ENCODE measurements around the gene C16orf86.

Gene C16orf86

GRCh38 chr16:67663151-67663876 lies 3.3 kb upstream of the C16orf86 start:
- no peaks in the 10 kb centered on the region for H3K36me3 ChIP-seq (ENCODE audit: insufficient read depth, low read length)
- H3K4me1 ChIP-seq (ENCODE audit: control insufficient read depth, insufficient read depth, low read length): peaks cover 27% of the 10 kb centered on the region
- H3K27me3 ChIP-seq (ENCODE audit: control insufficient read depth, insufficient read depth, low read length): no peaks in the 10 kb centered on the region
- no peak overlapping the region for H3K4me3 ChIP-seq (ENCODE audit: low read length)
- no peak overlapping the region for H3K9ac ChIP-seq (ENCODE audit: low read depth, low read length)
- no peak overlapping the region for H3K4me2 ChIP-seq (ENCODE audit: low read length)
- H3K9me3 ChIP-seq (replicated peaks; ENCODE audit: low read length): no peaks in the 10 kb centered on the region

- H3K9me3 ChIP-seq (replicated peaks; ENCODE audit: low read length): no peaks in the 10 kb centered on the region
- no peak overlapping the region for H3K4me3 ChIP-seq (ENCODE audit: low read length)
- peaks cover 26% of the 10 kb centered on the region for H3K4me1 ChIP-seq (ENCODE audit: control insufficient read depth, insufficient read depth, low read length)
- H3K4me2 ChIP-seq (ENCODE audit: low read length): no peak overlapping the region
- H3K36me3 ChIP-seq (ENCODE audit: insufficient read depth, low read length): no peaks in the 10 kb centered on the region
- H3K9ac ChIP-seq (ENCODE audit: low read depth, low read length): no peak overlapping the region
- H3K27me3 ChIP-seq (ENCODE audit: control insufficient read depth, insufficient read depth, low read length): no peaks in the 10 kb centered on the region
Observed at GRCh38 chr16:67663877-67664222, 2.8 kb upstream of the C16orf86 start.

DNA sequence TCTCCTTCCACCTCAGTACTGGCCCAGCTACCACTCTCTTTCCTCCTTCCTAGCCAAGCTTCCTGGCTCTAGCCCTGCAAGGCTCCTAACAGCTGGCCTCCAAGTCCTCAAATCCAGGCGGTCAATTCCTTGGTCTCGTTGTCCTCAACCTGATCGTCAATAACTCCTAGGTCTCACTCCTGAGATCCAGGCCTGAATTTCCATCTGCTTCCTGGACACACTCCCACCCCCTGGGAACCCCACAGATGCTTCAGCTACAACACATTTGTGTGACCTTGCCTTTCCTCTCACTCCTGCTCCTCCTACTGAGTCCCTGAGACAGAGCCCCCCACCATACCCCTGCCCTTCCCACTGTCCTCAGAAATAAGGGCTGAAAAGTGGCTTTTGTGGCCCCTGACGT lies 2.4 kb upstream of the C16orf86 start:
- no peak overlapping the region for H3K9ac ChIP-seq (ENCODE audit: low read depth, low read length)
- peaks cover 22% of the 10 kb centered on the region for H3K4me1 ChIP-seq (ENCODE audit: control insufficient read depth, insufficient read depth, low read length)

GRCh38 chr16:67664871-67665270 lies 1.7 kb upstream of the C16orf86 start:
- Histone ChIP-seq H3K4me3 (ENCODE audit: low read length) (no peak overlapping the region), H3K9me3 (replicated peaks; ENCODE audit: low read length) (no peaks in the 10 kb centered on the region), H3K4me2 (ENCODE audit: low read length) (no peak overlapping the region), H3K4me1 (ENCODE audit: control insufficient read depth, insufficient read depth, low read length) (peaks cover 19% of the 10 kb centered on the region), H3K27me3 (ENCODE audit: control insufficient read depth, insufficient read depth, low read length) (no peaks in the 10 kb centered on the region), H3K9ac (ENCODE audit: low read depth, low read length) (no peak overlapping the region), H3K36me3 (ENCODE audit: insufficient read depth, low read length) (no peaks in the 10 kb centered on the region)

More for the DNA sequence above, 2.4 kb upstream of the C16orf86 start:
- Histone ChIP-seq H3K4me3 (ENCODE audit: low read length) (no peak overlapping the region), H3K27me3 (ENCODE audit: control insufficient read depth, insufficient read depth, low read length) (no peaks in the 10 kb centered on the region), H3K36me3 (ENCODE audit: insufficient read depth, low read length) (no peaks in the 10 kb centered on the region), H3K4me2 (ENCODE audit: low read length) (no peak overlapping the region), H3K9me3 (replicated peaks; ENCODE audit: low read length) (no peaks in the 10 kb centered on the region)

GRCh38 chr16:67665598-67665997 lies 1.0 kb upstream of the C16orf86 start:
- no peaks in the 10 kb centered on the region for H3K36me3 ChIP-seq (ENCODE audit: insufficient read depth, low read length)
- H3K4me3 ChIP-seq (ENCODE audit: low read length): peak overlapping the region; percentile 78
- H3K4me2 ChIP-seq (ENCODE audit: low read length): peak overlapping the region; percentile 95
- H3K4me1 ChIP-seq (ENCODE audit: control insufficient read depth, insufficient read depth, low read length): peaks cover 19% of the 10 kb centered on the region
- H3K9ac ChIP-seq (ENCODE audit: low read depth, low read length): peak overlapping the region; percentile 84
- H3K9me3 ChIP-seq (replicated peaks; ENCODE audit: low read length): no peaks in the 10 kb centered on the region
- H3K27me3 ChIP-seq (ENCODE audit: control insufficient read depth, insufficient read depth, low read length): no peaks in the 10 kb centered on the region

GRCh38 chr16:67666032-67666551 lies 522 bp upstream of the C16orf86 start:
- H3K36me3 ChIP-seq (ENCODE audit: insufficient read depth, low read length): no peaks in the 10 kb centered on the region
- peak overlapping the region; percentile 78 for H3K4me3 ChIP-seq (ENCODE audit: low read length)
- H3K9ac ChIP-seq (ENCODE audit: low read depth, low read length): peak overlapping the region; percentile 84
- no peaks in the 10 kb centered on the region for H3K9me3 ChIP-seq (replicated peaks; ENCODE audit: low read length)
- H3K4me2 ChIP-seq (ENCODE audit: low read length): peak overlapping the region; percentile 95
- no peaks in the 10 kb centered on the region for H3K27me3 ChIP-seq (ENCODE audit: control insufficient read depth, insufficient read depth, low read length)
- H3K4me1 ChIP-seq (ENCODE audit: control insufficient read depth, insufficient read depth, low read length): peaks cover 19% of the 10 kb centered on the region

DNA sequence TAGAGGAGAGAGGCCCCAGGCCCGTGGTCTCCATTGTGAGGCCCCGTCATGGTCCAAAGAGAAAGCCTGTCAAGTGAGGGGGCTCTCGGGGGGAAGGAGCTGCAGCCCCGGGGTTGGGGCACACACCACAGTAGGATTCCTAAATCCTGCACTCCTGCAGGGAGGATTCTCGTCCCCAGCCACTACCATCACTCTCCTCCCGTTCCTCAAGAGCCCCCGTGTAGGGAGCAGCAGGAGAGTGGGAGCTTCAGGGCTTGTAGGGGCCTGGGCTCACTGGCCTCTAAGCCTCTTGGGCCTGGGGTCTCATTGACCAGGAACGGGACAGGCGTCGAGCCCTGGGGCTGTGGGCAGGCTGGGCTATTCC lies 821 bp downstream of the C16orf86 start:
- Histone ChIP-seq H3K27me3 (ENCODE audit: control insufficient read depth, insufficient read depth, low read length) (no peaks in the 10 kb centered on the region), H3K4me1 (ENCODE audit: control insufficient read depth, insufficient read depth, low read length) (peaks cover 19% of the 10 kb centered on the region), H3K36me3 (ENCODE audit: insufficient read depth, low read length) (no peaks in the 10 kb centered on the region), H3K9ac (ENCODE audit: low read depth, low read length) (peak overlapping the region; percentile 84), H3K9me3 (replicated peaks; ENCODE audit: low read length) (no peaks in the 10 kb centered on the region), H3K4me2 (ENCODE audit: low read length) (peak overlapping the region; percentile 95), H3K4me3 (ENCODE audit: low read length) (peak overlapping the region; percentile 78)

- peak overlapping the region; percentile 84 for H3K9ac ChIP-seq (ENCODE audit: low read depth, low read length)
- no peaks in the 10 kb centered on the region for H3K36me3 ChIP-seq (ENCODE audit: insufficient read depth, low read length)
- peaks cover 22% of the 10 kb centered on the region for H3K4me1 ChIP-seq (ENCODE audit: control insufficient read depth, insufficient read depth, low read length)
- H3K27me3 ChIP-seq (ENCODE audit: control insufficient read depth, insufficient read depth, low read length): no peaks in the 10 kb centered on the region
- peak overlapping the region; percentile 95 for H3K4me2 ChIP-seq (ENCODE audit: low read length)
- H3K4me3 ChIP-seq (ENCODE audit: low read length): peak overlapping the region; percentile 42
- no peaks in the 10 kb centered on the region for H3K9me3 ChIP-seq (replicated peaks; ENCODE audit: low read length)
Observed at GRCh38 chr16:67667817-67668494, 1.3 kb downstream of the C16orf86 start.

DNA sequence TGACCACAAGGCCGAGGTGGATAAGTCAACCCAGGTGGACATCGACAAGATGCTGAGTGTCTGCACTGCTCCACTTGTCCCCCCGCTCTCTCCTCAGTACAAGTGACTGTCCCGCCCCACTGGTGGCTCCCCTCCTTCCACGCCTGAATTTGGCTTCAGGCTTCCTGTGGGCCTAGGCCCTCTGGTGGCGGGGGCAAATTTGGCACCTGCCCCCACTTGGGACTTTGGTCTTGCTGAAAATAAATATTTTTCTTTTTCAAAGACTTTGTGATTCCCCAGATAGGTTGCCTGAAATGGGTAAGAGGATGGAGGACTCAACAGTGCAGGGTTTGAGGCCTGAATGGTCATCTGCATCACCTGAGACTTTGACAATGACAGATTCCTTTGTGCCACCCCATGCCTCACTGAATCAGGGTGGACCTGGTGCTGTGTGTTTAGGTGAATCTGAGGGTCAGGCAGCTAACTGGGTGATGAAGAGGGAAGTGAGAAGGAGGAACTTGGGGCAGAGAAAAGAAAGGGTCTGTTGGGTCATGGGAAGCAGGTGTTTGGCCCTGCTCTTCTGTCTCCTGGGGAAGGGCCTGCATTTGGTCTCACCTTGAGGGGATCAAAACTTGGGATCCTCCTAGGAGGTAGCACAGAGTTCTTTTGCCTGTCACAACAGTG lies 2.0 kb downstream of the C16orf86 start:
- H3K4me1 ChIP-seq (ENCODE audit: control insufficient read depth, insufficient read depth, low read length): peaks cover 28% of the 10 kb centered on the region
- H3K27me3 ChIP-seq (ENCODE audit: control insufficient read depth, insufficient read depth, low read length): no peaks in the 10 kb centered on the region
- H3K4me2 ChIP-seq (ENCODE audit: low read length): no peak overlapping the region
- no peaks in the 10 kb centered on the region for H3K9me3 ChIP-seq (replicated peaks; ENCODE audit: low read length)
- H3K4me3 ChIP-seq (ENCODE audit: low read length): no peak overlapping the region
- no peak overlapping the region for H3K9ac ChIP-seq (ENCODE audit: low read depth, low read length)
- H3K36me3 ChIP-seq (ENCODE audit: insufficient read depth, low read length): no peaks in the 10 kb centered on the region

GRCh38 chr16:67669499-67670101 lies 3.0 kb downstream of the C16orf86 start:
- no peaks in the 10 kb centered on the region for H3K9me3 ChIP-seq (replicated peaks; ENCODE audit: low read length)
- H3K36me3 ChIP-seq (ENCODE audit: insufficient read depth, low read length): no peaks in the 10 kb centered on the region
- no peak overlapping the region for H3K4me2 ChIP-seq (ENCODE audit: low read length)
- H3K4me1 ChIP-seq (ENCODE audit: control insufficient read depth, insufficient read depth, low read length): peaks cover 34% of the 10 kb centered on the region
- no peak overlapping the region for H3K4me3 ChIP-seq (ENCODE audit: low read length)
- no peak overlapping the region for H3K9ac ChIP-seq (ENCODE audit: low read depth, low read length)
- H3K27me3 ChIP-seq (ENCODE audit: control insufficient read depth, insufficient read depth, low read length): no peaks in the 10 kb centered on the region

DNA sequence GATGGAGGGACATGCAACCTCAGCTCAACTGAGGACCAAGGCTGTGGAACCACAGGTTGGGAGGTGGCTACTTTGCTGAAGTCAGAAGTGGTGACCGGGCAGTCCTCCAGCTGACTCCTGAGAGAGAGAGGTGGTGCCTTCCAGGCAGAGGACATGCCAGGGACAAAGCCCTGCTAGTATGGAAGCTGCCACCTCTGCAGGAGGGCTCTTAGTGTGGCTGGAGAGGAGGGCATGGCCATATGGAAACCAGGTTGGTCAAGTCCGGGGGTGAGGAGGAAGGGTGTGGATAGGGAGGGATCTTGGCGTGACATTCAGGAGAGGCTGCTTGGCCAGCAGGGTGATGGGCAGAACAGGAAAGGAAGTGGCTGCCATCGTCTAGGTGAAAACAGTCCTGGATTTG lies 5.7 kb downstream of the C16orf86 start:
- H3K4me2 ChIP-seq (ENCODE audit: low read length): no peak overlapping the region
- H3K36me3 ChIP-seq (ENCODE audit: insufficient read depth, low read length): peaks cover 6% of the 10 kb centered on the region
- H3K4me3 ChIP-seq (ENCODE audit: low read length): no peak overlapping the region
- H3K9ac ChIP-seq (ENCODE audit: low read depth, low read length): no peak overlapping the region
- peaks cover 20% of the 10 kb centered on the region for H3K4me1 ChIP-seq (ENCODE audit: control insufficient read depth, insufficient read depth, low read length)
- H3K9me3 ChIP-seq (replicated peaks; ENCODE audit: low read length): no peaks in the 10 kb centered on the region
- no peaks in the 10 kb centered on the region for H3K27me3 ChIP-seq (ENCODE audit: control insufficient read depth, insufficient read depth, low read length)

Measured in skeletal muscle satellite cell (primary cell).